HG02938 (cell line): Measurements from ENCODE around the gene NTM.

ENCODE experiments used
- ATAC-seq: cut with Tn5 transposase; IDR thresholded peaks from one replicate; pipeline ENCODE4 v1.9.1; 2021; ENCODE audit warnings: mild to moderate bottlenecking, moderate library complexity; ENCODE audit not compliant: unreplicated experiment

NTM gene

GRCh38 chr11:132256528-132257279 is 886.3 kb downstream of the NTM start:
- no peak for ATAC-seq

- no peak for ATAC-seq
These were observed 887.5 kb downstream of the NTM start for GRCh38 chr11:132257871-132258270.

- ATAC-seq, result no peak
These were observed 888.5 kb downstream of the NTM start for GRCh38 chr11:132258875-132259274.

GRCh38 chr11:132260636-132261035 is 890.2 kb downstream of the NTM start:
- ATAC-seq, result no peak

GRCh38 chr11:132263241-132263640 is 892.8 kb downstream of the NTM start:
- no peak for ATAC-seq

GRCh38 chr11:132263875-132264274 is 893.5 kb downstream of the NTM start:
- no peak for ATAC-seq

GRCh38 chr11:132264616-132265015 is 894.2 kb downstream of the NTM start:
- no peak for ATAC-seq

GRCh38 chr11:132278801-132279574 is 908.6 kb downstream of the NTM start:
- no peak for ATAC-seq

- ATAC-seq, result no peak
These were observed 913.6 kb downstream of the NTM start for GRCh38 chr11:132284048-132284447.

GRCh38 chr11:132284611-132285010 is 914.2 kb downstream of the NTM start:
- no peak for ATAC-seq

GRCh38 chr11:132285631-132286030 is 915.2 kb downstream of the NTM start:
- ATAC-seq, result no peak

- no peak for ATAC-seq
These were observed 915.7 kb downstream of the NTM start for GRCh38 chr11:132286106-132286505.

GRCh38 chr11:132288036-132288435 is 917.6 kb downstream of the NTM start:
- no peak for ATAC-seq

GRCh38 chr11:132289590-132290256 is 919.3 kb downstream of the NTM start:
- no peak for ATAC-seq

- no peak for ATAC-seq
These were observed 923.2 kb downstream of the NTM start for GRCh38 chr11:132293586-132293985.

GRCh38 chr11:132296946-132297610 is 926.7 kb downstream of the NTM start:
- no peak for ATAC-seq

- ATAC-seq, result no peak
These were observed 927.9 kb downstream of the NTM start for GRCh38 chr11:132298357-132298756.

- ATAC-seq, result no peak
These were observed 929.9 kb downstream of the NTM start for GRCh38 chr11:132300283-132300682.

- ATAC-seq, result no peak
These were observed 931.0 kb downstream of the NTM start for GRCh38 chr11:132301465-132301864.

- no peak for ATAC-seq
These were observed 931.5 kb downstream of the NTM start for GRCh38 chr11:132301900-132302299.

- no peak for ATAC-seq
These were observed 937.0 kb downstream of the NTM start for GRCh38 chr11:132307309-132308020.
